K562 (cell line): ENCODE results near the gene UNC80. TPM values are rescaled to one million over a fixed set of nuclear protein-coding genes. Genes with fewer than 3 reads are reported as not detected.

Source experiments
- ATAC-seq: fragments of 200-7000 bp; cut with Tn5 transposase; 3 replicates; pipeline ENCODE4 v1.9.1; 2020; ENCODE audit warnings: moderate library complexity
- BruUV-seq: library from RNA; stranded (reverse); fragments of 400-500 nt; replicated peaks from 2 replicates; lab custom pipeline; 2021; lab: Mats Ljungman, UMichigan
- CTCF ChIA-PET: fragments of 300-600 bp; formaldehyde crosslinking; extraction: SDS; loops from one replicate; lab custom pipeline; 2021; ENCODE audit warnings: low intra/inter-chr PET ratio; lab: Yijun Ruan, JAX
- POLR2A ChIA-PET: fragments of 300-600, 350-650 bp; sonication (Branson Sonifier 250); formaldehyde crosslinking; extraction: SDS; loops from one replicate; lab custom pipeline; 2021; ENCODE audit warnings: antibody characterized with exemption, inconsistent platforms; lab: Yijun Ruan, JAX
- DNase-seq, 4 experiments: peaks; one replicate each; pipeline versions ENCODE4 v3.0.0 to v3.0.0-alpha.2; 2011 to 2018; ENCODE audit warnings: low spot score in 3 of 4, mixed read lengths in 3 of 4; ENCODE audit errors: extremely low read depth in 1 of 4
- FAIRE-seq: peaks from 2 replicates; lab custom pipeline; 2011; peaks lifted over from hg19 to GRCh38; lab: Jason Lieb, UNC
- H2AFZ ChIP-seq: 2 replicates; pipeline ENCODE4 v1.6.0; 2011; ENCODE audit warnings: low read depth, low read length, control low read depth, inconsistent platforms
- H3K27ac ChIP-seq: fragments of 200-600 bp; 3 replicates; pipeline ENCODE4 v1.8.0; 2011; ENCODE audit warnings: low read depth, mild to moderate bottlenecking, control low read depth, inconsistent platforms, low read length, moderate library complexity, mixed read lengths; ENCODE audit errors: extremely low read depth
- H3K27me3 ChIP-seq, 2 experiments: fragments of 300-600 bp in 1 of 2; 2 replicates in 1 of 2; 3 replicates in 1 of 2; pipeline versions ENCODE4 v1.6.0 to v1.8.0; 2011; ENCODE audit warnings: inconsistent platforms in 2 of 2, low read length in 2 of 2, mild to moderate bottlenecking in 1 of 2, mixed read lengths in 1 of 2, moderate library complexity in 1 of 2; ENCODE audit not compliant: control insufficient read depth in 2 of 2, insufficient read depth in 2 of 2
- H3K36me3 ChIP-seq: fragments of 300-600 bp; 3 replicates; pipeline ENCODE4 v1.8.0; 2011; ENCODE audit warnings: mild to moderate bottlenecking, low read length, inconsistent platforms; ENCODE audit not compliant: control insufficient read depth, insufficient read depth
- H3K4me1 ChIP-seq, 2 experiments: fragments of 200-600 bp in 1 of 2; replicated peaks in 1 of 2; 2 replicates in 1 of 2; 3 replicates in 1 of 2; pipeline versions ENCODE4 v1.5.1 to v1.8.0; 2011; ENCODE audit warnings: inconsistent platforms in 2 of 2, low read length in 2 of 2, mild to moderate bottlenecking in 1 of 2, mixed read lengths in 1 of 2, moderate library complexity in 1 of 2; ENCODE audit not compliant: control insufficient read depth in 2 of 2, insufficient read depth in 2 of 2
- H3K4me2 ChIP-seq: 2 replicates; pipeline ENCODE4 v1.6.1; 2011; ENCODE audit warnings: low read length, control low read depth, inconsistent platforms, mixed read lengths; ENCODE audit not compliant: insufficient read depth
- H3K4me3 ChIP-seq: fragments of 200-600 bp; sonication (generic), shearing (Covaris generic); 2 replicates; pipeline ENCODE4 v1.5.1; 2016; ENCODE audit warnings: control low read depth, inconsistent platforms
- H3K79me2 ChIP-seq: fragments of 200-600 bp; 3 replicates; pipeline ENCODE4 v1.8.0; 2011; ENCODE audit warnings: low read length, inconsistent platforms; ENCODE audit not compliant: control insufficient read depth, insufficient read depth
- H3K9ac ChIP-seq, 2 experiments: 2 replicates each; pipeline versions ENCODE4 v1.6.0 to v1.6.1; 2011; ENCODE audit warnings: low read depth in 2 of 2, low read length in 2 of 2, control low read depth in 1 of 2, inconsistent platforms in 1 of 2, mild to moderate bottlenecking in 1 of 2, mixed read lengths in 1 of 2; ENCODE audit not compliant: insufficient read depth in 1 of 2
- H3K9me1 ChIP-seq: one replicate; pipeline ENCODE4 v1.6.0; 2011; ENCODE audit warnings: inconsistent platforms, mild to moderate bottlenecking, low read length, moderate library complexity; ENCODE audit not compliant: control insufficient read depth, insufficient read depth
- H3K9me3 ChIP-seq: replicated peaks from 2 replicates; pipeline ENCODE4 v1.5.1; 2011; ENCODE audit warnings: low read depth, low read length, inconsistent platforms; ENCODE audit not compliant: control insufficient read depth, insufficient read depth
- H4K20me1 ChIP-seq: replicated peaks from 2 replicates; pipeline ENCODE4 v1.6.1; 2011; ENCODE audit warnings: low read length, inconsistent platforms, mixed read lengths; ENCODE audit not compliant: control insufficient read depth, insufficient read depth
- ASH1L ChIP-seq: fragments of 450-650 bp; IDR thresholded peaks from 2 replicates; pipeline ENCODE4 v1.6.1; 2018; ENCODE audit warnings: borderline replicate concordance, mild to moderate bottlenecking, low read depth; ENCODE audit not compliant: partially characterized antibody
- CBX3 ChIP-seq, 2 experiments: IDR thresholded peaks; 1 replicate in 1 of 2; 2 replicates in 1 of 2; pipeline ENCODE4 v1.6.1; 2012; ENCODE audit warnings: inconsistent platforms in 2 of 2, low read length in 2 of 2, borderline replicate concordance in 1 of 2, control low read depth in 1 of 2
- EWSR1 ChIP-seq: fragments of 450-650 bp; IDR thresholded peaks from 2 replicates; pipeline ENCODE4 v1.6.1; 2018; ENCODE audit warnings: borderline replicate concordance, mild to moderate bottlenecking, low read depth, moderate library complexity; ENCODE audit not compliant: partially characterized antibody
- GABPB1 ChIP-seq: sonication (generic); formaldehyde crosslinking; IDR thresholded peaks from 2 replicates; pipeline ENCODE4 v1.8.0; 2022; ENCODE audit warnings: mild to moderate bottlenecking, missing genetic modification reagents
- HIVEP1 ChIP-seq: fragments of 250-450 bp; sonication (Bioruptor Pico); IDR thresholded peaks from 2 replicates; pipeline ENCODE4 v1.4.0; 2020; ENCODE audit warnings: mild to moderate bottlenecking
- MAFK ChIP-seq: IDR thresholded peaks from 2 replicates; pipeline ENCODE4 v1.6.1; 2011; ENCODE audit warnings: low read length, improper control_type of control experiment
- NBN ChIP-seq: fragments of 450-650 bp; IDR thresholded peaks from 2 replicates; pipeline ENCODE4 v1.6.1; 2016; ENCODE audit warnings: low read depth, mild to moderate bottlenecking
- RCOR1 ChIP-seq, 2 experiments: IDR thresholded peaks; 2 replicates each; pipeline ENCODE4 v1.6.1; 2012; ENCODE audit warnings: low read depth in 2 of 2, low read length in 2 of 2, borderline replicate concordance in 1 of 2, improper control_type of control experiment in 1 of 2
- ZNF24 ChIP-seq: fragments of 450-650 bp; IDR thresholded peaks from 2 replicates; pipeline ENCODE4 v1.6.1; 2016
- ZNF584 ChIP-seq: fragments of 200-800 bp; sonication (Bioruptor generic); IDR thresholded peaks from 2 replicates; pipeline ENCODE4 v1.6.1; 2016; ENCODE audit warnings: low read depth, mild to moderate bottlenecking, missing genetic modification characterization, missing compliant biosample characterization
- ZNF75A ChIP-seq: fragments of 450-650 bp; formaldehyde crosslinking; IDR thresholded peaks from 2 replicates; pipeline ENCODE4 v1.4.0; 2020; ENCODE audit warnings: mild to moderate bottlenecking
- ZNF77 ChIP-seq: fragments of 250-450 bp; sonication (Bioruptor Pico); IDR thresholded peaks from 2 replicates; pipeline ENCODE4 v1.5.0; 2020
- ZSCAN32 ChIP-seq: fragments of 450-650 bp; formaldehyde crosslinking; IDR thresholded peaks from 2 replicates; pipeline ENCODE4 v1.4.0; 2020; ENCODE audit warnings: mild to moderate bottlenecking, moderate library complexity
- WGBS: fragments of 100-300 bp; shearing (Covaris generic); methylation state at CpG from one replicate; pipeline ENCODE4 v1.1.6; 2016; ENCODE audit warnings: low coverage, mixed read lengths; ENCODE audit not compliant: insufficient coverage; ENCODE audit errors: missing lambda C conversion rate; 5-methylcytosine and 5-hydroxymethylcytosine counted together
- in situ Hi-C: fragments of 300-500 bp; cut with MboI; formaldehyde crosslinking; loops from 4 replicates; pipeline ENCODE4 v1.15.0; 2018; ENCODE audit warnings: inconsistent platforms, mixed read lengths
- intact Hi-C: fragments of 100-400 bp; cut with micrococcal nuclease; formaldehyde crosslinking; loops from 2 replicates; pipeline ENCODE4 v1.14.2; 2022
- polyA plus RNA-seq, 8 experiments: library from polyadenylated mRNA; depleted of rRNA in 4 of 8; stranded (reverse) in 5 of 8; unstranded in 3 of 8; fragments of >200 nt; fragmentation: Nextera tagmentation in 2 of 8; fragmentation: Illumina TruSeq in 1 of 8; extraction: Ambion mirVana in 2 of 8; extraction: Trizol in 1 of 8; gene quantifications; 2 replicates each; pipeline versions ENCODE4 v1.2.1 to v1.2.3, GENCODE V29; 2011 to 2014; ENCODE audit warnings: inconsistent platforms in 1 of 8, missing spikeins in 1 of 8
- total RNA-seq, 7 experiments: library from RNA; depleted of rRNA in 6 of 7; stranded (reverse); fragments of >200 nt in 6 of 7; fragmentation: Illumina TruSeq in 2 of 7; extraction: Trizol in 2 of 7; gene quantifications; 2 replicates each; pipeline versions ENCODE4 v1.2.1 to v1.2.3, GENCODE V29; 2011 to 2021; ENCODE audit warnings: low replicate concordance in 1 of 7
- TF ChIP-seq, protein P1 (sequence below): fragments of 250-450 bp; sonication (Bioruptor Pico); IDR thresholded peaks from 2 replicates; pipeline ENCODE4 v1.5.1; 2021; ENCODE audit warnings: mild to moderate bottlenecking
- TF ChIP-seq, protein P2 (sequence below): sonication (generic); formaldehyde crosslinking; IDR thresholded peaks from 2 replicates; pipeline ENCODE4 v1.8.1; 2023; ENCODE audit warnings: mild to moderate bottlenecking, missing genetic modification reagents

UNC80 gene
- total and polyA plus RNA-seq, 9 of the 15 experiments (the other 6 are each of a cell fraction or from before 2014, with no cell fraction given): under 0.01 to 0.04 (median 0.01) TPM; not detected in 5

DNA sequence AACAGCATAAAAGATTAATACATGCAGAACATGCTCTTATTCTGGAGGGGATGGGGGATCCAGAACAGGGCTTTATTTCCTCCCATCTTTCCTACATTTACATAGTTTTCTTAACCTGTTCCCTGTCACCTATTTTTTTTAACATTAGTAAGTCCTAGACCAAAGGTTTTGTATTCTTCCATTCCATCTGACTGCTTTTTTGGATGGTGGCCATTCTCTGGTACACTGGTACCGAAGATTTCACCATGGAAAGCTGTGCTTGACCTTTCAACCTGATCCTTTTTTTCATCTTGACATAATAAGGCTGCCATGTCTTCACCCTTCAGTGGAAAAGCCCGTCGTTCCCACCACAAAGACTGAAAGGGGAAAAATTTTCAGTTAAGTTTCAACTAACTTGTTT is 251.2 kb downstream of the UNC80 start (continued):
- TF ChIP-seq CBX3 (IDR thresholded peaks at IDR 0.05; ENCODE audit: borderline replicate concordance in 1 of 2, low read length in 2 of 2) (no peak), ZNF24 (no peak), EWSR1 (no peak), ZNF77 (CRISPR knock-in tag) (no peak), ASH1L (no peak), GABPB1 (CRISPR knock-in tag) (no peak)
- TF ChIP-seq, protein P1, sequence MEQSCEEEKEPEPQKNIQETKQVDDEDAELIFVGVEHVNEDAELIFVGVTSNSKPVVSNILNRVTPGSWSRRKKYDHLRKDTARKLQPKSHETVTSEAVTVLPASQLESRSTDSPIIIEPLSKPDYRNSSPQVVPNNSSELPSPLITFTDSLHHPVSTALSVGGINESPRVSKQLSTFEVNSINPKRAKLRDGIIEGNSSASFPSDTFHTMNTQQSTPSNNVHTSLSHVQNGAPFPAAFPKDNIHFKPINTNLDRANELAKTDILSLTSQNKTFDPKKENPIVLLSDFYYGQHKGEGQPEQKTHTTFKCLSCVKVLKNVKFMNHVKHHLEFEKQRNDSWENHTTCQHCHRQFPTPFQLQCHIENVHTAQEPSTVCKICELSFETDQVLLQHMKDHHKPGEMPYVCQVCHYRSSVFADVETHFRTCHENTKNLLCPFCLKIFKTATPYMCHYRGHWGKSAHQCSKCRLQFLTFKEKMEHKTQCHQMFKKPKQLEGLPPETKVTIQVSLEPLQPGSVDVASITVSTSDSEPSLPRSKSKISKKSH (CRISPR knock-in tag): no peak

DNA sequence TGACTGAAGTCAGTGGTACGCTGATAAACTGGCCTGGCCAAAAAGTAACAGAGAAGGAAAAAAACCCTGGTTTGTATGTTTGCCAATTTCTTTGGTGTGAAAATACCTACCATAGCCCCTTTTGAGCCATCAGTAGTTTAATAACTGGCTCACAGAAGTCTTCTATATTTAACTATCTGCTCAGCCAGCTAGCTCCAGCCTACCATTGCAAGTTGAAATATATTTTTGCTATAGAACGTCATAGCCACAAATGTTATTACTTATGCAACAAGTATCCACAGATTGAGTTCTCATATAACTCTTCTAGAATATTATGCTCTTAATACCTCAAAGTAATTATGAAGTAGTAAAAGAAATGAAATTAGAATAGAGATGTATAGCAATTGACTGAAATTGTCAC is 256.0 kb downstream of the UNC80 start:
- 91% methylated on average over 1 of the region's 2 CpGs for WGBS
- no peaks in the 10 kb centered on the region for H3K79me2 ChIP-seq
- intact Hi-C loops: no loop called here
- H3K36me3 ChIP-seq: peaks cover 26% of the 10 kb centered on the region; the same call in 1 of the 3 replicates
- no peak for FAIRE-seq
- H3K27me3 ChIP-seq: no peaks in the 10 kb centered on the region
- ChIA-PET POLR2A (no interaction called here), CTCF (no interaction called here)
- H2AFZ ChIP-seq: no peak overlapping the region
- in situ Hi-C loops: no loop called here
- no peak overlapping the region for H3K4me2 ChIP-seq
- H3K9me3 ChIP-seq: no peaks in the 10 kb centered on the region
- H3K9me1 ChIP-seq: no peaks in the 10 kb centered on the region
- H3K4me1 ChIP-seq: no peaks in the 10 kb centered on the region
- BruUV-seq: no TSS peak
- no peak overlapping the region for H3K4me3 ChIP-seq
- TF ChIP-seq, protein P2, sequence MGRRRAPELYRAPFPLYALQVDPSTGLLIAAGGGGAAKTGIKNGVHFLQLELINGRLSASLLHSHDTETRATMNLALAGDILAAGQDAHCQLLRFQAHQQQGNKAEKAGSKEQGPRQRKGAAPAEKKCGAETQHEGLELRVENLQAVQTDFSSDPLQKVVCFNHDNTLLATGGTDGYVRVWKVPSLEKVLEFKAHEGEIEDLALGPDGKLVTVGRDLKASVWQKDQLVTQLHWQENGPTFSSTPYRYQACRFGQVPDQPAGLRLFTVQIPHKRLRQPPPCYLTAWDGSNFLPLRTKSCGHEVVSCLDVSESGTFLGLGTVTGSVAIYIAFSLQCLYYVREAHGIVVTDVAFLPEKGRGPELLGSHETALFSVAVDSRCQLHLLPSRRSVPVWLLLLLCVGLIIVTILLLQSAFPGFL (CRISPR knock-in tag): no peak
- TF ChIP-seq MAFK: no peak
- no peak for TF ChIP-seq ZSCAN32 (CRISPR knock-in tag)
- no peak for TF ChIP-seq ZNF584
- TF ChIP-seq NBN: no peak
- TF ChIP-seq HIVEP1 (CRISPR knock-in tag): no peak
- TF ChIP-seq RCOR1 (IDR thresholded peaks at IDR 0.05; ENCODE audit: borderline replicate concordance in 1 of 2, low read depth in 2 of 2, low read length in 2 of 2): no peak
- TF ChIP-seq ZNF75A (CRISPR knock-in tag): no peak
- no peaks in the 10 kb centered on the region for H4K20me1 ChIP-seq
- H3K27ac ChIP-seq: no peak overlapping the region
- DNase-seq: no peak
- H3K9ac ChIP-seq: no peak overlapping the region
- ATAC-seq: no peak
